BLaER1 treated with 17β-estradiol and CSF1 and Interleukin-3, amounts not matched to agents 10 nM and 100 nM (cell line): ENCODE results near the gene MIGA2.
A peak's percentile ranks its signal among the peaks of the same experiment; 100 is the strongest.

ENCODE experiments used
- H3K27ac ChIP-seq, 11 experiments: shearing (Covaris generic); formaldehyde crosslinking; 2 replicates each; pipeline ENCODE4 v1.8.1; 2022
- H3K27me3 ChIP-seq, 11 experiments: shearing (Covaris generic); formaldehyde crosslinking; 2 replicates each; pipeline ENCODE4 v1.8.1; 2022
- H3K36me3 ChIP-seq, 11 experiments: shearing (Covaris generic); formaldehyde crosslinking; 2 replicates each; pipeline ENCODE4 v1.8.1; 2022
- H3K4me1 ChIP-seq, 10 experiments: shearing (Covaris generic); formaldehyde crosslinking; 2 replicates each; pipeline ENCODE4 v1.8.1; 2022
- H3K4me2 ChIP-seq, 11 experiments: shearing (Covaris generic); formaldehyde crosslinking; 2 replicates each; pipeline ENCODE4 v1.8.1; 2022
- H3K4me3 ChIP-seq, 10 experiments: shearing (Covaris generic); formaldehyde crosslinking; 2 replicates each; pipeline ENCODE4 v1.8.1; 2022
- H3K9ac ChIP-seq, 11 experiments: shearing (Covaris generic); formaldehyde crosslinking; 2 replicates each; pipeline ENCODE4 v1.8.1; 2022
- H3K9me3 ChIP-seq, 11 experiments: shearing (Covaris generic); formaldehyde crosslinking; replicated peaks in 1 of 11; 2 replicates each; pipeline ENCODE4 v1.8.1; 2022
- H4K20me1 ChIP-seq, 11 experiments: shearing (Covaris generic); formaldehyde crosslinking; 2 replicates each; pipeline ENCODE4 v1.8.1; 2022
- Cebpa-rat ChIP-seq, 11 experiments: shearing (Covaris generic); IDR thresholded peaks; 2 replicates each; pipeline ENCODE4 v1.8.1; 2022

Gene MIGA2

GRCh38 chr9:129014124-129014523, 22.3 kb upstream of the MIGA2 start:
- H3K9ac ChIP-seq = 0 out of 22 replicates have a peak overlapping the region, but pooled peaks of 2 of the 11 experiments have one; percentile 5 to 6
- H3K27ac ChIP-seq = no peak overlapping the region
- no peak for TF ChIP-seq Cebpa-rat (IDR thresholded peaks at IDR 0.05)
- H4K20me1 ChIP-seq = peaks cover 0 to 44% (median 0%) of the 10 kb centered on the region in 11 experiments; a peak in 5 of 22 replicates
- H3K4me1 ChIP-seq = peaks cover 6 to 23% (median 12%) of the 10 kb centered on the region in 10 experiments; a peak in 16 of 20 replicates
- no peaks in the 10 kb centered on the region for H3K27me3 ChIP-seq
- no peak overlapping the region for H3K4me3 ChIP-seq
- H3K4me2 ChIP-seq = peak overlapping the region in 2 of 11 experiments; percentile 23 to 28; a peak in 2 of 22 replicates
- no peaks in the 10 kb centered on the region for H3K9me3 ChIP-seq
- peaks cover 37 to 95% (median 62%) of the 10 kb centered on the region in 11 experiments for H3K36me3 ChIP-seq

DNA sequence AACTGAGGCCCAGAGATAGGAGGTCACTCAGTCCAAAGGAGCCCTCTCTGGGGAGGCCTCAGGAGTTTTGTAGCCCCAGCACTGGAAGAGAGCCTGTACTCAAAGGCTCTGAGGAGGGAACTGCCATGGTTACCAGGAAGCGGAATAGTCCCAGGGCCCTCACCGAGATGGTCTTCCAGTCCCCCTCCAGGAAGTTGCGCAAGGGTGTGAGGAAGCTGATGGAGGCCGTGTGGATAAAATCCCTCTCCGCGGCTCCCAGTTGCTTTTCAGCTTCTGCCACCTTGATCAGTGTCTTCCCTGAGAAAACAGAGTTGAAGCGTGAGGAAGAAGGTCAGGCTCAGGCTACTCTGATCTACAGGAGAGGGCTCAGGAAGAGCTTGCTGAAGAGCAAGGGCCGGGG, 21.8 kb upstream of the MIGA2 start:
- Histone ChIP-seq H3K4me3 (no peak overlapping the region), H3K36me3 (peaks cover 37 to 95% (median 62%) of the 10 kb centered on the region in 11 experiments), H3K4me2 (peak overlapping the region in 2 of 11 experiments; percentile 23 to 28; a peak in 2 of 22 replicates), H3K9ac (0 out of 22 replicates have a peak overlapping the region, but pooled peaks of 1 of the 11 experiments have one; percentile 6), H4K20me1 (peaks cover 0 to 39% (median 0%) of the 10 kb centered on the region in 11 experiments; a peak in 5 of 22 replicates), H3K27me3 (no peaks in the 10 kb centered on the region), H3K9me3 (no peaks in the 10 kb centered on the region), H3K4me1 (peaks cover 6 to 23% (median 12%) of the 10 kb centered on the region in 10 experiments; a peak in 16 of 20 replicates), H3K27ac (no peak overlapping the region)
- no peak for TF ChIP-seq Cebpa-rat (IDR thresholded peaks at IDR 0.05)

- no peaks in the 10 kb centered on the region for H3K27me3 ChIP-seq
- H3K4me1 ChIP-seq = peaks cover 34 to 62% (median 55%) of the 10 kb centered on the region in 10 experiments
- H3K4me2 ChIP-seq = peak overlapping the region; percentile 44 to 84 (median 69)
- peak overlapping the region in 10 of 11 experiments; percentile 26 to 65 (median 46); a peak in 13 of 22 replicates for H3K9ac ChIP-seq
- H3K9me3 ChIP-seq = no peaks in the 10 kb centered on the region
- H4K20me1 ChIP-seq = peaks cover 0 to 24% (median 8%) of the 10 kb centered on the region in 11 experiments; a peak in 11 of 22 replicates
- no peak for TF ChIP-seq Cebpa-rat (IDR thresholded peaks at IDR 0.05)
- no peak overlapping the region for H3K4me3 ChIP-seq
- H3K36me3 ChIP-seq = peaks cover 0 to 33% (median 10%) of the 10 kb centered on the region in 11 experiments; a peak in 15 of 22 replicates
- peak overlapping the region in 9 of 11 experiments; percentile 17 to 72 (median 62); a peak in 17 of 22 replicates for H3K27ac ChIP-seq
These were observed 15.3 kb upstream of the MIGA2 start for GRCh38 chr9:129021091-129021490.

- H3K4me2 ChIP-seq = peak overlapping the region in 6 of 11 experiments; percentile 7 to 30 (median 12); a peak in 6 of 22 replicates
- peak overlapping the region in 2 of 11 experiments; percentile 6 to 27; a peak in 2 of 22 replicates for H3K27ac ChIP-seq
- no peak for TF ChIP-seq Cebpa-rat (IDR thresholded peaks at IDR 0.05)
- H3K9ac ChIP-seq = no peak overlapping the region; a peak in 1 of 22 replicates
- peaks cover 0 to 26% (median 14%) of the 10 kb centered on the region in 11 experiments; a peak in 11 of 22 replicates for H4K20me1 ChIP-seq
- no peaks in the 10 kb centered on the region for H3K9me3 ChIP-seq
- no peaks in the 10 kb centered on the region for H3K27me3 ChIP-seq
- H3K36me3 ChIP-seq = peaks cover 0 to 25% (median 9%) of the 10 kb centered on the region in 11 experiments; a peak in 15 of 22 replicates
- H3K4me3 ChIP-seq = no peak overlapping the region
- peaks cover 43 to 70% (median 64%) of the 10 kb centered on the region in 10 experiments for H3K4me1 ChIP-seq
These were observed 14.4 kb upstream of the MIGA2 start for GRCh38 chr9:129022037-129022436.

DNA sequence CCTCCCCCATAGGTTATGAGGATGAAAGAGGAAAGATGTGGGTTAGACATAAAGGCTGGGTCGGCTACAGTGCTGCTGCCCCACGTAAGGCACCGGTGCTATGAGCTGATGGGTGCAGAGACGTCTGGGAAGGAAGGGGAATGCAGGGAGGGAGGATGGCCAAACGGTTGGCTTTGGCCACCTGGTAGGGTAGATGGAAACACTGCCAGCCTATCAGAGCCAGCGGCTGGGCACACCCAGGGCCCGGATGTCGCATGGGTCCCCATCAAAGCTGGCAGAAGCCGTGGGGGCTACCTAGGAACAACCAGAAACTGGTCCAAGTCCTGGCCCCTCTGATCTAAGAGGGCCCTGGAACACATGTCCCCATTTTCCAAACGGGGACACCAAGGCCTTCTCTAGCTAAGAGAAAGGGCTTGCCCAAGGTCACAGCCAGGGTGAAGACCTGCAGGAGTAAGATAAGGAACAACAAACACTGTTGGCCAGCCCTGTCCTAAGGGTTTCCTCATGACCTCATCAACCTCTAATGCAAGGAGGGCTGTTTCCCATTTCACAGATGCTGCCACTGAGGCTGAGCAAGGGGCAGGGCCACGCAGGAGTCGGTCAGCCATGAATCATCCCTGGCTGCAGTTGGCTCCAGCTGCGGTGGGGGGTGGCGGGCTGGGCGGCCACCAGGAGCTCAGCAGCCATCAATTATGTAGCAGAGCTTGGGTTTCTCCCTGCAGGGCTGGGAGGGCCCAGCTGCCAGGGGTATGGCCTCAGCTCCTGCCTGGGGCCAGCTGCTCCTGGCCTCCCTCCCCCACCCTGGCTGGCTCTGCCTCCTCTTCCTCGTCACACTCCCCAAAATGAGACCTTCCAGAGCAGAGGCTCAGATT, 13.2 kb upstream of the MIGA2 start:
- Histone ChIP-seq H3K36me3 (peaks cover 0 to 16% (median 8%) of the 10 kb centered on the region in 11 experiments; a peak in 13 of 22 replicates), H3K9ac (peak overlapping the region in 7 of 11 experiments; percentile 0 to 40 (median 12); a peak in 5 of 22 replicates), H3K9me3 (no peaks in the 10 kb centered on the region), H3K4me3 (no peak overlapping the region), H3K27ac (peak overlapping the region in 4 of 11 experiments; percentile 4 to 41 (median 20); a peak in 3 of 22 replicates), H3K4me2 (peak overlapping the region; percentile 14 to 51 (median 33); a peak in 17 of 22 replicates), H3K27me3 (no peaks in the 10 kb centered on the region), H4K20me1 (peaks cover 0 to 28% (median 14%) of the 10 kb centered on the region in 11 experiments; a peak in 12 of 22 replicates), H3K4me1 (peaks cover 48 to 74% (median 71%) of the 10 kb centered on the region in 10 experiments)
- no peak for TF ChIP-seq Cebpa-rat (IDR thresholded peaks at IDR 0.05)

GRCh38 chr9:129023908-129024233, 12.6 kb upstream of the MIGA2 start:
- Histone ChIP-seq H3K9ac (no peak overlapping the region), H3K9me3 (no peaks in the 10 kb centered on the region), H4K20me1 (peaks cover 0 to 28% (median 14%) of the 10 kb centered on the region in 11 experiments; a peak in 12 of 22 replicates), H3K27ac (no peak overlapping the region), H3K36me3 (peaks cover 0 to 14% (median 6%) of the 10 kb centered on the region in 11 experiments; a peak in 11 of 22 replicates), H3K27me3 (no peaks in the 10 kb centered on the region), H3K4me2 (peak overlapping the region in 10 of 11 experiments; percentile 14 to 51 (median 30); a peak in 11 of 22 replicates), H3K4me1 (peaks cover 52 to 79% (median 75%) of the 10 kb centered on the region in 10 experiments), H3K4me3 (no peak overlapping the region)
- no peak for TF ChIP-seq Cebpa-rat (IDR thresholded peaks at IDR 0.05)

DNA sequence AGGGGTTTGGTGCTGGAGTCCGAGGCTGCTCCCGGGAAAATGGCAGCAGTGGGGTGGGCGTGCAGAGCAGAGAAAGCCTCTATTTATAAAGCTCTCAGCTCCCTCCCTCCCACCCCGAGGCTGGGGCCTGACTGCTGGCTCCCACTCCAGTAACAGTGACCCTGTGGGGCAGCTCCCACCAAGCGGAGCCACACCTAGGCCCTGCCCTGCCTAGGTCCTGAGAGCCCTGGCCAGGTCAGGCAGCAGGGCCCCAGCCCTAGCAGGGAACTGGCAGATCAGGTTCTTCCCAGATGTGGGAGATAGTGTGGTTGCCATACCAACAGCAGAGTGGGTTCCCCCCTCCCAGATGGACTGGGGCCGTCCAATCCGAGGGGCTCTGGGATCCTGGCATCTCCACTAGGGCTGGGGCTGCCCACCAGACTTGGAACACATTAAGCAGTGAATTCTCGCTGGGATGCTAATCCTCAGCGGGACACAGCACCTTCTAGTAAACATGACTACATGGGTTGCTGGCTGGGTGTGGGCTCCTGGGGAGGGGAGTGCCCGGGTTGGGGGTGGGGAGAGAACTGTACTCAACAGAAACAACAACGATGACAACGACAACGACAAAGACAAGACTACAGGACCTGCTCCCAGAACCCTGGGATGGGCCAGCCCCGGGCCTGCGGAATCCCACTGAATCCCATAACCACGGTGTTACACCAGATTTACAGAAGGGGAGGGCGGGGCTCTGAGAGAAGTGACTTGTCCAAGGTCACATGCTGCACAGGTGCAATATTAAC, 9.8 kb upstream of the MIGA2 start:
- TF ChIP-seq Cebpa-rat (IDR thresholded peaks at IDR 0.05) = no peak
- Histone ChIP-seq H3K36me3 (no peaks in the 10 kb centered on the region), H3K27ac (peak overlapping the region in 1 of 11 experiments; percentile 80; a peak in 1 of 22 replicates), H3K4me1 (peaks cover 54 to 80% (median 72%) of the 10 kb centered on the region in 10 experiments), H4K20me1 (peaks cover 0 to 28% (median 14%) of the 10 kb centered on the region in 11 experiments; a peak in 12 of 22 replicates), H3K4me2 (peak overlapping the region; percentile 84 to 100 (median 98)), H3K9ac (peak overlapping the region in 9 of 11 experiments; percentile 78 to 90 (median 84); a peak in 12 of 22 replicates), H3K4me3 (peak overlapping the region; percentile 82 to 97 (median 89); a peak in 19 of 20 replicates), H3K27me3 (no peaks in the 10 kb centered on the region), H3K9me3 (no peaks in the 10 kb centered on the region)

GRCh38 chr9:129027224-129027684, 9.2 kb upstream of the MIGA2 start:
- Histone ChIP-seq H3K9ac (peak overlapping the region; percentile 71 to 90 (median 83)), H3K27me3 (no peaks in the 10 kb centered on the region), H3K4me1 (peaks cover 53 to 75% (median 66%) of the 10 kb centered on the region in 10 experiments), H3K36me3 (no peaks in the 10 kb centered on the region), H4K20me1 (peaks cover 0 to 28% (median 14%) of the 10 kb centered on the region in 11 experiments; a peak in 12 of 22 replicates), H3K4me2 (peak overlapping the region; percentile 84 to 100 (median 98)), H3K27ac (peak overlapping the region; percentile 34 to 80 (median 76); a peak in 20 of 22 replicates), H3K9me3 (no peaks in the 10 kb centered on the region), H3K4me3 (peak overlapping the region; percentile 82 to 97 (median 89))
- no peak for TF ChIP-seq Cebpa-rat (IDR thresholded peaks at IDR 0.05)
